MM.1S (cell line): ENCODE results near the gene CDC25A.

Source experiments
- DNase-seq: peaks from one replicate; pipeline ENCODE4 v3.0.0-alpha.2; 2015
- H2AFZ ChIP-seq: fragments of 300-600 bp; sonication (generic); 2 replicates; pipeline ENCODE4 v1.6.0; 2016; ENCODE audit warnings: antibody characterized with exemption, low read length
- H3F3A ChIP-seq: fragments of 300-600 bp; sonication (generic); 2 replicates; pipeline ENCODE4 v1.6.1; 2016; ENCODE audit warnings: mild to moderate bottlenecking, antibody characterized with exemption, low read length, moderate library complexity, mixed read lengths; ENCODE audit not compliant: insufficient read depth
- H3K27ac ChIP-seq: fragments of 300-600 bp; sonication (generic); 2 replicates; pipeline ENCODE4 v1.5.1; 2016; ENCODE audit warnings: mild to moderate bottlenecking, low read length
- H3K27me3 ChIP-seq: fragments of 300-600 bp; sonication (generic); replicated peaks from 2 replicates; pipeline ENCODE4 v1.6.0; 2016; ENCODE audit warnings: low read length; ENCODE audit not compliant: insufficient read depth
- H3K36me3 ChIP-seq: fragments of 300-600 bp; sonication (generic); replicated peaks from 2 replicates; pipeline ENCODE4 v1.6.1; 2016; ENCODE audit warnings: mild to moderate bottlenecking, low read length, mixed read lengths; ENCODE audit not compliant: insufficient read depth
- H3K4me1 ChIP-seq: fragments of 300-600 bp; sonication (generic); 2 replicates; pipeline ENCODE4 v1.6.1; 2016; ENCODE audit warnings: low read length, mixed read lengths
- H3K4me2 ChIP-seq: fragments of 300-600 bp; sonication (generic); 2 replicates; pipeline ENCODE4 v1.6.0; 2016; ENCODE audit warnings: low read depth, low read length
- H3K4me3 ChIP-seq: fragments of 300-600 bp; sonication (generic); 2 replicates; pipeline ENCODE4 v1.5.1; 2016; ENCODE audit warnings: low read length, mixed read lengths
- H3K79me2 ChIP-seq: fragments of 300-600 bp; sonication (generic); 2 replicates; pipeline ENCODE4 v1.6.1; 2016; ENCODE audit warnings: mixed run types, low read length, mixed read lengths
- H3K9ac ChIP-seq: fragments of 300-600 bp; sonication (generic); 2 replicates; pipeline ENCODE4 v1.6.1; 2016; ENCODE audit warnings: low read length, mixed read lengths
- H3K9me2 ChIP-seq: fragments of 300-600 bp; sonication (generic); replicated peaks from 2 replicates; pipeline ENCODE4 v1.6.1; 2016; ENCODE audit warnings: mild to moderate bottlenecking, low read length, mixed read lengths; ENCODE audit not compliant: insufficient read depth
- H3K9me3 ChIP-seq: fragments of 300-600 bp; sonication (generic); replicated peaks from 2 replicates; pipeline ENCODE4 v1.6.1; 2016; ENCODE audit warnings: mild to moderate bottlenecking, low read length, mixed read lengths; ENCODE audit not compliant: insufficient read depth
- H4K20me1 ChIP-seq: fragments of 300-600 bp; sonication (generic); 2 replicates; pipeline ENCODE4 v1.6.1; 2016; ENCODE audit warnings: mild to moderate bottlenecking, low read length, moderate library complexity, mixed read lengths; ENCODE audit not compliant: insufficient read depth
- EZH2 ChIP-seq: fragments of 300-600 bp; sonication (generic); optimal IDR thresholded peaks from 2 replicates; pipeline ENCODE3; 2017; ENCODE audit warnings: low read depth, mild to moderate bottlenecking, antibody characterized with exemption, low read length, mixed read lengths
- EZH2phosphoT487 ChIP-seq: fragments of 300-600 bp; sonication (generic); IDR thresholded peaks from 2 replicates; pipeline ENCODE4 v1.6.1; 2018; ENCODE audit warnings: antibody characterized with exemption, low read length
- TF ChIP-seq, protein P1 (sequence below): fragments of 300-600 bp; sonication (generic); IDR thresholded peaks from 2 replicates; pipeline ENCODE4 v1.5.1; 2016; ENCODE audit warnings: antibody characterized with exemption, low read length, mixed read lengths

CDC25A gene

DNA sequence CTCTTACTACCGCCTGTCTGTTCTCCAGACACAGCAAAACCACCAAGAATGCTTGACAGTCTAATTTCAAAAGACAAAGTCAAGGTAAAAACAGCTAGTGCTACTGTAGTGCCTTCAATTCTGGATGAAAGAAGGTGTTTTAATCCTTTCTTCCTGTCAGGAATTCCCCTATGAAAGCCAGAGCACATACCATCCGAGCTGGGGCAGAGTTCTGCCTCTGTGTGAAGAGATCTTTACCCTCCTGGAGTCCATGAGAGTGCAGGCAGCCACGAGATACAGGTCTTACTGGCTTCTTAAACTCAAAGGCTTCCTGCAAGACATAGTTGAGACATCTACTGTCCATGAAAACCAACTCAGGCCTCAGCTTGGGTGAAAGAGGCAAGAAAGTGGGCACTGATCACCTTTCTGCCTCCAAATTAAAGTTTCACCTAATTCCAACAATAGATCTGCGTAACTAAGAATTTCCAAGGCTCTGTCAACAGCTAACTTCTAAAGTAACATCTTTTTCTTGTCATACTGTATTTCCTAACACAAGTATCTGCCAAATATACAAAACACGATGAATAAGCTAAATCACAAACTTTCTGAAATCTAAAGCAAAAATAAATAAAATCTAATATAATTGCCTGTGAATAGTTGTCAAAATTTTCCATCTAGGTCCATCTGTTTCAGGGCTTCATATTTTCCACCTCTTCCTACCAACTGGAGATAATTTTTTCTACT is 7.5 kb downstream of the CDC25A start:
- Histone ChIP-seq H3K79me2 (peaks cover 96% of the 10 kb centered on the region), H3K9ac (0 out of 2 replicates have a peak overlapping the region, but pooled peaks have one; percentile 5), H3K36me3 (peaks cover 22% of the 10 kb centered on the region), H3K9me3 (no peaks in the 10 kb centered on the region), H3K4me3 (no peak overlapping the region), H4K20me1 (peaks cover 8% of the 10 kb centered on the region; the same call in 1 of the 2 replicates), H3K27me3 (no peaks in the 10 kb centered on the region), H3K4me2 (peak overlapping the region; percentile 18; the same call in 1 of the 2 replicates), H3K27ac (peak overlapping the region; percentile 33; the same call in 1 of the 2 replicates), H3F3A (peaks cover 12% of the 10 kb centered on the region), H2AFZ (no peak overlapping the region), H3K4me1 (peaks cover 19% of the 10 kb centered on the region), H3K9me2 (no peaks in the 10 kb centered on the region)
- DNase-seq, result peak; percentile 65
- TF ChIP-seq EZH2, result no peak
- TF ChIP-seq, protein P1, sequence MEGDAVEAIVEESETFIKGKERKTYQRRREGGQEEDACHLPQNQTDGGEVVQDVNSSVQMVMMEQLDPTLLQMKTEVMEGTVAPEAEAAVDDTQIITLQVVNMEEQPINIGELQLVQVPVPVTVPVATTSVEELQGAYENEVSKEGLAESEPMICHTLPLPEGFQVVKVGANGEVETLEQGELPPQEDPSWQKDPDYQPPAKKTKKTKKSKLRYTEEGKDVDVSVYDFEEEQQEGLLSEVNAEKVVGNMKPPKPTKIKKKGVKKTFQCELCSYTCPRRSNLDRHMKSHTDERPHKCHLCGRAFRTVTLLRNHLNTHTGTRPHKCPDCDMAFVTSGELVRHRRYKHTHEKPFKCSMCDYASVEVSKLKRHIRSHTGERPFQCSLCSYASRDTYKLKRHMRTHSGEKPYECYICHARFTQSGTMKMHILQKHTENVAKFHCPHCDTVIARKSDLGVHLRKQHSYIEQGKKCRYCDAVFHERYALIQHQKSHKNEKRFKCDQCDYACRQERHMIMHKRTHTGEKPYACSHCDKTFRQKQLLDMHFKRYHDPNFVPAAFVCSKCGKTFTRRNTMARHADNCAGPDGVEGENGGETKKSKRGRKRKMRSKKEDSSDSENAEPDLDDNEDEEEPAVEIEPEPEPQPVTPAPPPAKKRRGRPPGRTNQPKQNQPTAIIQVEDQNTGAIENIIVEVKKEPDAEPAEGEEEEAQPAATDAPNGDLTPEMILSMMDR, result no peak
- no peak for TF ChIP-seq EZH2phosphoT487

GRCh38 chr3:48180021-48180420 is 8.2 kb downstream of the CDC25A start:
- peaks cover 95% of the 10 kb centered on the region for H3K79me2 ChIP-seq
- H4K20me1 ChIP-seq, result peaks cover 8% of the 10 kb centered on the region; the same call in 1 of the 2 replicates
- H3K4me3 ChIP-seq, result no peak overlapping the region
- peaks cover 26% of the 10 kb centered on the region for H3K36me3 ChIP-seq
- peaks cover 16% of the 10 kb centered on the region for H3K4me1 ChIP-seq
- TF ChIP-seq EZH2 (no peak), EZH2phosphoT487 (no peak)
- TF ChIP-seq, protein P1, result no peak
- no peak overlapping the region for H3K9ac ChIP-seq
- DNase-seq, result no peak
- H3F3A ChIP-seq, result peaks cover 12% of the 10 kb centered on the region
- H3K27ac ChIP-seq, result no peak overlapping the region
- no peaks in the 10 kb centered on the region for H3K9me2 ChIP-seq
- H3K4me2 ChIP-seq, result no peak overlapping the region
- no peaks in the 10 kb centered on the region for H3K27me3 ChIP-seq
- no peak overlapping the region for H2AFZ ChIP-seq
- H3K9me3 ChIP-seq, result no peaks in the 10 kb centered on the region

DNA sequence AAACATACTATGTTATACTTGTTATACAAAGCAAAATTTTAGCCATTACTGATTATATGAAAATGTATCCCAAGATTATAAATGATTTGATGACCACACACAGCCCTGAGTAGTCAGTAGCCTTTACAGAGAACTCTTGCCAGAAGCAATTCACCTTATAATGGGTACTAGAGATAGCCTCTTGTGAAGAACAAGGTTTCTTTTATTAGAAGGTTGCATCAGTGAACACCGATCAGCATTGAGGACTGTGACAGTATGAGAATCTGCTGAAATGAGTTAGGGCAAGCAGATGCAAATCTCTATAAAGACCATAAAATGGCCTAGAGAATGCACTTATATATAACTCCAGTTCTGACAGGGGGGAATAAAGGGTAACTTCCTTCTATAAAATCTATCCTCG is 10.1 kb downstream of the CDC25A start:
- Histone ChIP-seq H3K4me1 (peaks cover 16% of the 10 kb centered on the region), H3K79me2 (peaks cover 94% of the 10 kb centered on the region), H3K4me3 (no peak overlapping the region), H3K27ac (no peak overlapping the region), H2AFZ (no peak overlapping the region), H3K36me3 (peaks cover 30% of the 10 kb centered on the region), H3K9me2 (no peaks in the 10 kb centered on the region), H3K4me2 (no peak overlapping the region), H3K9me3 (no peaks in the 10 kb centered on the region), H3F3A (peaks cover 15% of the 10 kb centered on the region), H3K9ac (no peak overlapping the region), H3K27me3 (no peaks in the 10 kb centered on the region), H4K20me1 (peaks cover 8% of the 10 kb centered on the region; the same call in 1 of the 2 replicates)
- TF ChIP-seq EZH2phosphoT487, result no peak
- TF ChIP-seq, protein P1, result no peak
- no peak for TF ChIP-seq EZH2
- no peak for DNase-seq
